Activated CD4-positive, alpha-beta T cell treated with anti-CD3 and anti-CD28 coated beads for 24 hours (primary cell): ENCODE measurements around the gene CTAG1B.
"Not testable (repeated sequence)": the region's sequence is repeated elsewhere in the genome, so short reads cannot be mapped to it uniquely, and the experiment has no call there.

Experiments
- DNase-seq, 2 donors: peaks; one replicate each; pipeline ENCODE4 v3.0.0-alpha.2; 2020; ENCODE audit warnings: low read depth in 2 of 2

The CTAG1B gene

DNA sequence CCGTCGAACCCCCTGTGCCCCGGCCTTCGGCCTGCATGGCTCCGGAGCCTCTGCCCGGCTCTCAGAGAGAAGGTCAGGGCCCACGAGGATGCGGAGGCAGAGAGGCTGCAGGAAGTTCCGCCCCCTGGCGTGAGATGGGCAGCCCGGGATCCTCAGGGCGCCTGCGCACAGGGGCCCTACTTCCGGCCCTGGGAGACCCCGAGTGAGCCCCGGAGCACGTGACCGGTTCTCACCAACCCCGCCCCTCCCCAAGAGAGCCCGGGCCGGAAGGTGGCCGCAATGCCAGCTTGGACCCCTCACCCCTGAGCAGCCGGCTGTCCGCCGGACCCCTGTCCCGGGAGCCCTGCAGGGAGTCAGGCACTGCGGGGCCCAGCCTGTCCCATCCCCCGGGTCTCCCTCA, at the start of gene CTAG1B:
CTAG1B (minus strand) TSS at position 101 of the 400 bp plus-strand sequence; CDS start at position 37, 64 bp downstream.
- DNase-seq = not testable (repeated sequence)

DNA sequence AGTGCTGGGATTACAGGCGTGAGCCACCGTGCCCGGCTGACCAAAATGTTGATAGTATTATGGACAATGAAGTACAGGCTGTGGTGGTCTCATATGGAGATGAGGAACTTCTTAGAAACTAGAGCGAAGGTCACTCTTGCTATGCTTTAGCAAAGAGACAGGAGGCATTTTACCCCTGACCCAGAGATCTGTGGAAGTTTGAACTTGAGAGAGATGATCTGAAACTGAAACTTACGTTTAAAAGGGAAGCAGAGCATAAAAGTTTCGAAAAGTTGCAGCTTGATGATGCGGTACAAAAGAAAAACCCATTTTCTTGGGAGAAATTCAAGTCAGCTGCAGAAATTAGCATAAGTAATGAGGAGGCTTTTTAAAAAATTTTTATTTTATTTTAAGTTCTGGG, 42.8 kb upstream of the CTAG1B start:
- no peak for DNase-seq

DNA sequence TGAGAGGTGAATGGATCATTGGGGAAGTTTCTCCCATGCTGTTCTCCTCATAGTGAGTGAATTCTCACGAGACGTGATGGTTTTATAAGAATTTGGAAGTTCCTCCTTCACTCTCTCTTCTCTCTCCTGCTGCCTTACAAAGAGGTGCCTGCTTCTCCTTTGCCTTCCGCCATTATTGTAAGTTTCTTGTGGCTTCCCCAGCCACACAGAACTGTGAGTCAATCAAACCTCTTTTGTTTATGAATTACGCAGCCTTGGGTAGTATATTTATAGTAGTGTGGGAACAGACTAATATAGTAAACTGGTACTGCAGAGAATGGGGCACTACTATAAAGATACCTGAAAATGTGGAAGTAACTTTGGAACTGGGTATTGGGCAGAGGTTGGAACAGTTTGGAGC, 42.1 kb upstream of the CTAG1B start:
- no peak for DNase-seq

GRCh38 chrX:154660541-154660940, 41.5 kb upstream of the CTAG1B start:
- no peak for DNase-seq

DNA sequence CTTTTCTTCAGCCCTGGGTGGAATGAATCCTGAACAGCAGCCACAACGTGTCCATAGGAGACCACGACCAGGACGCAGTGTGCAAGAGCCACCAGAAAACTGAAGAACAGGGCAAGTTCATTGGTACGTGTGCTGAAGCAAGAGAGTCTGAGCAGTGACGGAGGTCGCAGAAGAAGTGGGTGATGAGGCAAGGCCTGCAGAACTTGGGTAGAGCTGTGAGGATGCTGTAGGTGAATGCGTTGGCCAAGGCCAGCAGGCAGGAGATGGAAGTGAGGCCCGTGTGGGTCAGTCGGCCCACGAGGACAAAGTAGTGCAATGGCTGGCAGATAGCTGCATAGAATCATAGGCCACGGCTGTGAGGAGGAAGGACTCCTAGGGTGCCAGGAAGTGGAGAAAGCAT, 39.9 kb upstream of the CTAG1B start:
- DNase-seq = no peak

DNA sequence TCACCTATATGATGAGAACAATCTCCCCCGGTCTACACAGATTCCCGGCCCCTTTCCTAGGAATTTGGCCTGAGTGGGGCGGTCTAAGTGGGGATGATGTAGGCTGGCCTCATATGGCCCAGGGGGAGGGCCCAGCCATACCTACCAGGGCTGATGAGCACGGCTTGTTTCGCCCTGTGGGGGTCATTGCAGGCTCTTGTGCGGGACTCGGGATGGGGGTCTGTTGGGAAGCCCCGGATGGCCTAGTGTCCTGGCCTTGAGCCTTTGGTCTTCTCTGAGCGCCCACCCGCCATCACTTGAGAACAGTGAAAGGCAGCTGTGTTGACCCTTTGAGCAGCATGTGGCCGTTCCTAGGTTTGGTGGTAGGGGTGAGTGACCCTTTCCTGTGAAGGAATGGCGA, 39.1 kb upstream of the CTAG1B start:
- DNase-seq = no peak

GRCh38 chrX:154657226-154657805, 38.2 kb upstream of the CTAG1B start:
- no peak for DNase-seq

DNA sequence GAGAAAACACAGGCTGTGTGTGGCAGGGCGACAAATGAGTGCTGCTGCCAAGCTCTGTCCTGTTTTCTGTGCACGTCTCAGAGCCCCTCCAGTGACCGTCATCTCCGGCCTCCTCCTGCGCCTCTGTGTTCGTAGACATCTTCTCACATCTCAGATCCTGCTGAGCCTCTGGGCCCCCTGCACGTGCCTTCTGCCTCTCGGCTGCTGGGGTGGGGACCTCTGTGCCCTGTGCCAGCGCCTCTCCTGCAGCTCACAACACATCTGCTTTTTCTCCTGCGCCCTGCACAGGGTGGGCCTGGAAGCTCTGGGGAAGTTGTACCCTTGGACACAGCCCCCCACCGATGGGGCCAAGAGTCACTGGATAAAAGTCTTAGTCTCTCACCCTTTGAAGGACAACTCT, 36.7 kb upstream of the CTAG1B start:
- no peak for DNase-seq

DNA sequence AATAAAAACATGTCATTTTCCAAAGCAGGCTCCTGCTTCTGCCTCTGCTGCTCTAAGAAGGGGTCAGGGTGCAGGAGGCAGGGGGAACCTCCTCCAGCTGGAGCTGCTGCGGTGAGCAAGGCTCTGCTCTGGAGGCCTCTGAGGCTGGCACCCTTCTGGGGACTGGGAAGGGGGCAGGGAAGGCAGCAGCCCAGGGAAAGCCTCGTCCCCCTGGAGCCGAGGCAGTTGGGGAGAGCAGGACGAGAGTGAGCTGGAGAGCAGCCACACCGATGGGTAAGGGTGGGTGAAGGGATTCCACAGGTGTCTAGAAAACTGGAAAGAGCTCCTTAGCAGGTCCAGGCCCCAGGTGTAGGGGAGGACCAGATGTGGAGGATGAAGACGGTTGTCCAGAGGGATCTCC, 36.3 kb upstream of the CTAG1B start:
- DNase-seq = no peak

- no peak for DNase-seq
Measured at GRCh38 chrX:154654925-154655324, 35.8 kb upstream of the CTAG1B start.

DNA sequence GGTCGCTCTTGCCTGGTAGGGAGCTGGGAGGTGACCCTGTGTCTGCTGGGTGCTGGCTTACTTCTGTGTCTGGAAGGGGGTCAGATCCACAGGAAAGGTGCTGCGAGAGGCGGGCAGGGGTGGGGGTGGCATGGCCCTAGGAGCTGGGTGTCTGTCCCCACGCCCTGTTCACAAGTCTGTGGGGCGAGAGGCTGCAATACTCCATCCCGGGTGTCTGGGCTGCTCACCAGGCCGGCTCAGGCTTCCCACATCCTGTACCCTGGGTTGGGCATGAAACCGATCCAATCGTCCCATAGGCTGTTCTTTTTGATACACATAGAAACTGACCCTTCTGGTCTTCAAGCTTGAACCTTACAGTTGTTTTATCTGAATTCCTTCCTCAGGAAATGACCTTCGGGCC, 35.3 kb upstream of the CTAG1B start:
- no peak for DNase-seq

GRCh38 chrX:154653413-154653812, 34.3 kb upstream of the CTAG1B start, which contains the start of gene CTAG2:
Gene CTAG2 (minus strand): TSS chrX:154653579. CDS start chrX:154653515, 64 bp downstream.
- DNase-seq = not testable (repeated sequence)

DNA sequence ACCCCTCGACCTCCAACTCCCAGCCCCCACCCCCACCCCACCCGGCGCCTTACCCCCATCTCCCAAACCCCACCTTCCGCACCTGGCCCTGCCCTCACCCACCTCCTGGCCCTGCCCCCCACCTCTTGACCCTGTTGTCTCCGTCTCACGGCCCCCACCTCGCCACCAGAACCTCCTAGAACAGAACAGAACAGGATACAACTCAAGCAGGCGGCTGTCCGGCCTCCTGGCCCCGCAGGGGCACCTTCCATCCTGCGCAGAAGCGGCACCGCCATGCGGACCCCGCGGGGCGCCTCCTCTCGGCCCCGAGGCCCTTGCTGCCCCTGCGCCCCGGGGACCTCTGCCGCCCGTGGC, 33.9 kb upstream of the CTAG1B start:
- no peak for DNase-seq

DNA sequence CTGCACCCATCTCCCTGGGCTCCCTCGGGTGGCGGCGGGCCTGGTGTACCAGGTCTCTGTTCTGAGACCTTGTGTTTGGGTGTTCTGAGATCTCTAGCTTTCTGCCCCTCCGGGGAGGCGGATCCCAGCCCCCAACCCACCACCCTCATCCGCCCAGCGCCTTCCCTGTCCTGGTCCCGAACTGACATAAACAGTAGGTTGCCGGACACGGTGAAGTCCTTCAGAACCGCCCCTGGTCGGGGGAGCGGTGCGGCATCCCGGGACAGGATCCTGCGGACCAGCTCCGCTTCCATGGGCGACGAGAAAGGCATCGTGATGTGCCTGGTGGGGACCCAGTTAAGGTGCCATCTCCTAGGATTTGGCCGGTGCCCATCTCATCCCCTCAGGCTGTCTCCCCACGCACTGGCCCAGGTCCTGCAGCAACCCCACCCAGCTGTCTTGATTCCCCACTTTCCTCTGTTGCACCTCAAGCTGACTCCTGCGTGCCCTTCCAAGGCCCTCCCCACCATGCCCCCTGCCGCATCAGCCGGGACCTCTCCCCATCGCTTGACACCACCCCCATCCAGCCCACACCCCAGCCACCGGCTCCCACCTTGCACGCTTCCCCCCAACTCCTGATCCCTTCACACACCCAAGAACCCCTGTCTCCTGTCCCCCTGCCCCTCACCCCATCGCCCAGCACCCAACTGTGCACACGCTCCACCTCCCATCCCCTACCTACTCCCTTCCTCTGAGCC, 33.4 kb upstream of the CTAG1B start:
- no peak for DNase-seq

DNA sequence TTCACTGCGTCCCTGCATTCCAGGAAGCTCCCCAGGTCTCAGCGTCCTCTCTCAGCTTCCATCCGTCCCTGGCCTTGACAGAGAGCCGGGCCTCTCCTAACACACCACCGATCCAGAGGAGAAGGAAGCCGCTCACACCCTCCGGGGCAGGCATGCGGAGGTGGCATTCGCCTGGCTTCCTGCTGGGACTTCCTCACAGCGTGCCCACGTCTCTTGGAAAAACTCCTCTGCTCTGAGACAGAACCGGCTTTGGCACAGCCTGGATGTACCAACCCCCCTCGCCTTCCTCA, 31.1 kb upstream of the CTAG1B start:
- no peak for DNase-seq

GRCh38 chrX:154649503-154650220, 30.6 kb upstream of the CTAG1B start:
- no peak for DNase-seq

- no peak for DNase-seq
Measured at GRCh38 chrX:154648931-154649330, 29.8 kb upstream of the CTAG1B start.

- DNase-seq = not testable (repeated sequence)
Measured at GRCh38 chrX:154645745-154646378, 26.8 kb upstream of the CTAG1B start.

GRCh38 chrX:154643708-154644107, 24.6 kb upstream of the CTAG1B start:
- DNase-seq = not testable (repeated sequence)

DNA sequence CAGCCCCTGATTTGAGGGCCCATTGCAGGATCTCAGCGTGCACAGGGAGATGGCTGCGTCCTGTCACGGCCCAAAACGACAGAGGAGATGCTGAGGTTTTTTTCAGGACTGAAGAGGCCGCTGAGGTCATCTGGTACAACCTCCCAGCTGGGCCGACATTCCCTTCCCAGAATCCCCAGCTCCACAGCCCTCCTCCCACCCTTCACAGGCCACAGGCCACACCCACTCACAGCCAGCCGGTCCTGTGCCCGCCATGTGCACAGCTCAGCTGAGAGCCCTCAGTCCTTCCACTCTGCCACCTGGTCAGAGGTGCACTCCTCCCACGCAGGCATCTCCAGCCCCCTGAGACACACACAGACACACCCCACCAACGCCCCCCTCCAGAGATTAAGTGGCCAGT, 22.7 kb upstream of the CTAG1B start:
- not testable (repeated sequence) for DNase-seq

- DNase-seq = not testable (repeated sequence)
Measured at GRCh38 chrX:154633661-154634060, 14.6 kb upstream of the CTAG1B start.

- not testable (repeated sequence) for DNase-seq
Measured at GRCh38 chrX:154630949-154631348, 11.9 kb upstream of the CTAG1B start.

DNA sequence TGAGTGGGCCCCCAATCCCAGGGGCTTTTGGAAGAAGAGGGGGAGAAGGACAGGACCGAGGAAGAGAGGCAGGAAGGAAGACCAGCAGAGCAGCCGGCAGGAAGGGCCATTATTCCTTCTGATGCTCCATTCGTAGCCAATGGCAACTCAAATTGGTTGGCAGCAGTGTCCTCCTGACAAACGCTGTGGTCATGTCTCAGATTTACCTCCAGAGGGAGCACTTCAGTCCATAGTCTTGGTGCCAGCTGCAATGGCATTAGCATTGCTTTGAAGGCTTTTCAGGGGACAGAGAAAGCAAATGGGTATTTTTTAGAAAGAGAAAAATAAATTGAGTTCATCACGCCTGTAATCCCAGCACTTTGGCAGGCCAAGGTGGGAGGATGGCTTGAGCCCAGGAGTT, 9.9 kb upstream of the CTAG1B start:
- DNase-seq = not testable (repeated sequence)
